SU-DHL-6 (cell line): ENCODE results near the gene SLC23A2.
"Not testable (repeated sequence)": the region's sequence is repeated elsewhere in the genome, so short reads cannot be mapped to it uniquely, and the experiment has no call there.

Experiments used
- H2AFZ ChIP-seq: fragments of 200-600 bp; sonication (generic); 2 replicates; pipeline ENCODE4 v1.6.1; 2014; ENCODE audit warnings: low read depth, mild to moderate bottlenecking, moderate library complexity, mixed read lengths, antibody characterized with exemption, low read length; ENCODE audit not compliant: severe bottlenecking
- H3F3A ChIP-seq: fragments of 200-600 bp; shearing (Covaris generic); 2 replicates; pipeline ENCODE4 v1.6.0; 2016; ENCODE audit warnings: antibody characterized with exemption, mild to moderate bottlenecking; ENCODE audit not compliant: insufficient read depth
- H3K27ac ChIP-seq: fragments of 200-600 bp; sonication (generic); 2 replicates; pipeline ENCODE4 v1.5.1; 2016; ENCODE audit warnings: low read depth, mild to moderate bottlenecking, low read length, moderate library complexity, mixed read lengths
- H3K27me3 ChIP-seq: fragments of 200-600 bp; sonication (generic), shearing (Covaris generic); 2 replicates; pipeline ENCODE4 v1.6.0; 2014; ENCODE audit warnings: mild to moderate bottlenecking, low read length
- H3K36me3 ChIP-seq: fragments of 200-600 bp; sonication (generic); 2 replicates; pipeline ENCODE4 v1.6.1; 2014; ENCODE audit warnings: mild to moderate bottlenecking, low read length, mixed read lengths
- H3K4me2 ChIP-seq: fragments of 300-600, 200-600 bp; shearing (Covaris generic), sonication (generic); 2 replicates; pipeline ENCODE4 v1.6.0; 2014; ENCODE audit warnings: low read length, low read depth, mild to moderate bottlenecking; ENCODE audit not compliant: poor library complexity, severe bottlenecking
- H3K4me3 ChIP-seq: fragments of 200-600 bp; sonication (generic); 2 replicates; pipeline ENCODE4 v1.5.1; 2014; ENCODE audit warnings: antibody characterized with exemption, low read length, mild to moderate bottlenecking, mixed read lengths; ENCODE audit not compliant: insufficient read depth, poor library complexity, severe bottlenecking
- H3K79me2 ChIP-seq: fragments of 200-600 bp; sonication (generic); 2 replicates; pipeline ENCODE4 v1.6.1; 2014; ENCODE audit warnings: mild to moderate bottlenecking, low read length, moderate library complexity; ENCODE audit not compliant: insufficient read depth
- H3K9ac ChIP-seq: fragments of 200-600 bp; sonication (generic); 2 replicates; pipeline ENCODE4 v1.7.0; 2014; ENCODE audit warnings: mild to moderate bottlenecking, low read length
- H3K9me2 ChIP-seq: fragments of 200-600 bp; sonication (generic); replicated peaks from 2 replicates; pipeline ENCODE4 v1.6.1; 2014; ENCODE audit warnings: low read length; ENCODE audit not compliant: insufficient read depth
- H3K9me3 ChIP-seq: fragments of 200-600 bp; sonication (generic); 2 replicates; pipeline ENCODE4 v1.6.1; 2014; ENCODE audit warnings: low read length, mixed read lengths; ENCODE audit not compliant: insufficient read depth
- H4K20me1 ChIP-seq: fragments of 200-600 bp; sonication (generic); 2 replicates; pipeline ENCODE4 v1.6.1; 2014; ENCODE audit warnings: low read depth, mild to moderate bottlenecking, antibody characterized with exemption, low read length, moderate library complexity, mixed read lengths
- CTCF ChIP-seq: fragments of 200-600 bp; sonication (generic); IDR thresholded peaks from one replicate; pipeline ENCODE4 v1.5.1; 2017; ENCODE audit warnings: antibody characterized with exemption, mild to moderate bottlenecking, low read length, moderate library complexity; ENCODE audit not compliant: insufficient read depth, poor library complexity, severe bottlenecking
- EZH2phosphoT487 ChIP-seq: fragments of 200-600 bp; sonication (generic), shearing (Covaris generic); conservative IDR thresholded peaks from 2 replicates; pipeline ENCODE4 v1.6.1; 2018; ENCODE audit warnings: mild to moderate bottlenecking, antibody characterized with exemption, low read length, moderate library complexity, mixed read lengths

Gene SLC23A2

GRCh38 chr20:4922186-4922585 is 79.1 kb downstream of the SLC23A2 start:
- no peak overlapping the region for H3K4me3 ChIP-seq
- H3K9ac ChIP-seq: no peak overlapping the region
- H3K4me2 ChIP-seq: no peak overlapping the region
- no peaks in the 10 kb centered on the region for H3K27me3 ChIP-seq
- H3K36me3 ChIP-seq: no peaks in the 10 kb centered on the region
- no peaks in the 10 kb centered on the region for H4K20me1 ChIP-seq
- H3K9me2 ChIP-seq: no peaks in the 10 kb centered on the region
- peaks cover 10% of the 10 kb centered on the region; the same call in 1 of the 2 replicates for H3K79me2 ChIP-seq
- H3K9me3 ChIP-seq: no peaks in the 10 kb centered on the region
- H3F3A ChIP-seq: no peaks in the 10 kb centered on the region; the same call in 1 of the 2 replicates
- H2AFZ ChIP-seq: no peak overlapping the region
- H3K27ac ChIP-seq: no peak overlapping the region
- TF ChIP-seq EZH2phosphoT487 (no peak), CTCF (no peak)

DNA sequence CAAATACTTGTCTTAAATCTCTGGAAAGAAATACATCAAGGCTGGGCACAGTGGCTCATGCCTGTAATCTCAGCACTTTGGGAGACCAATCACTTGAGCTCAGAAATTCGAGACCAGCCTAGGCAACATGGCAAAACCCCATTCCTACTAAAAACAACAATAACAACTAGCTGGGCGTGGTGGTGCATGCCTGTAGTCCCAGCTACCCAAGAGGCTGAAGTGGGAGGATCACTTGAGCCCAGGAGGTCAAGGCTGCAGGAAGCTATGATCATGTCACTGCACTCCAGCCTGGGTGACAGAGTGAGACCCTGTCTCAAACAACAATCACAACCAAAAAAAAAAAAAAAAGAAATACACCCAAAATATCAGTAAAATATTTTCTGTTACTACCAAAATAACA is 80.0 kb downstream of the SLC23A2 start:
- H3K9me2 ChIP-seq, H3K27ac ChIP-seq, H3F3A ChIP-seq, H3K9ac ChIP-seq, H3K4me3 ChIP-seq, H3K4me2 ChIP-seq, H4K20me1 ChIP-seq, H3K9me3 ChIP-seq, H2AFZ ChIP-seq, H3K36me3 ChIP-seq, H3K27me3 ChIP-seq: not testable (repeated sequence)
- peaks cover 12% of the 10 kb centered on the region; the same call in 1 of the 2 replicates for H3K79me2 ChIP-seq

- Histone ChIP-seq H3K4me2 (no peak overlapping the region), H3K9me3 (no peaks in the 10 kb centered on the region), H3K79me2 (peaks cover 12% of the 10 kb centered on the region; the same call in 1 of the 2 replicates), H3K27me3 (no peaks in the 10 kb centered on the region), H3K9ac (no peak overlapping the region), H4K20me1 (no peaks in the 10 kb centered on the region), H3K27ac (no peak overlapping the region), H3K9me2 (no peaks in the 10 kb centered on the region), H3K4me3 (no peak overlapping the region), H3F3A (no peaks in the 10 kb centered on the region; the same call in 1 of the 2 replicates), H2AFZ (no peak overlapping the region), H3K36me3 (no peaks in the 10 kb centered on the region)
- TF ChIP-seq CTCF: no peak
- TF ChIP-seq EZH2phosphoT487: no peak
Measured at GRCh38 chr20:4920655-4921054, 80.7 kb downstream of the SLC23A2 start.

- H3K36me3 ChIP-seq: no peaks in the 10 kb centered on the region
- 0 out of 2 replicates have a peak, but pooled peaks cover under 1% of the 10 kb centered on the region for H4K20me1 ChIP-seq
- no peaks in the 10 kb centered on the region for H3K9me2 ChIP-seq
Measured at GRCh38 chr20:4920131-4920530, 81.2 kb downstream of the SLC23A2 start.

More at GRCh38 chr20:4920131-4920530, 81.2 kb downstream of the SLC23A2 start:
- H3K4me2 ChIP-seq: no peak overlapping the region
- H3K9me3 ChIP-seq: no peaks in the 10 kb centered on the region
- no peak overlapping the region for H2AFZ ChIP-seq
- H3K4me3 ChIP-seq: no peak overlapping the region
- TF ChIP-seq CTCF (no peak), EZH2phosphoT487 (no peak)
- H3K27me3 ChIP-seq: no peaks in the 10 kb centered on the region
- no peak overlapping the region for H3K9ac ChIP-seq
- peaks cover 12% of the 10 kb centered on the region; the same call in 1 of the 2 replicates for H3K79me2 ChIP-seq
- H3K27ac ChIP-seq: no peak overlapping the region
- H3F3A ChIP-seq: no peaks in the 10 kb centered on the region; the same call in 1 of the 2 replicates
